Coronary artery (tissue), 2 donors: ENCODE results near the gene HIGD1C.

Experiments
- DNase-seq: peaks from one replicate; pipeline ENCODE4 v3.0.0-alpha.2; 2017; ENCODE audit warnings: low spot score
- H3K27ac ChIP-seq, 2 donors: fragments of 200-600 bp; sonication (generic); one replicate each; pipeline ENCODE4 v1.5.1; 2016 to 2019
- H3K4me3 ChIP-seq: fragments of 200-600 bp; sonication (generic); 2 replicates; pipeline ENCODE4 v1.5.1; 2016; ENCODE audit warnings: mild to moderate bottlenecking, moderate library complexity
- CTCF ChIP-seq: fragments of 200-600 bp; sonication (generic); IDR thresholded peaks from one replicate; pipeline ENCODE4 v1.5.1; 2019; ENCODE audit warnings: antibody characterized with exemption

The HIGD1C gene

GRCh38 chr12:50964432-50964831 is 12.1 kb downstream of the HIGD1C start:
- Histone ChIP-seq H3K27ac (no peak overlapping the region), H3K4me3 (no peak overlapping the region)
- no peak for DNase-seq
- no peak for TF ChIP-seq CTCF

DNA sequence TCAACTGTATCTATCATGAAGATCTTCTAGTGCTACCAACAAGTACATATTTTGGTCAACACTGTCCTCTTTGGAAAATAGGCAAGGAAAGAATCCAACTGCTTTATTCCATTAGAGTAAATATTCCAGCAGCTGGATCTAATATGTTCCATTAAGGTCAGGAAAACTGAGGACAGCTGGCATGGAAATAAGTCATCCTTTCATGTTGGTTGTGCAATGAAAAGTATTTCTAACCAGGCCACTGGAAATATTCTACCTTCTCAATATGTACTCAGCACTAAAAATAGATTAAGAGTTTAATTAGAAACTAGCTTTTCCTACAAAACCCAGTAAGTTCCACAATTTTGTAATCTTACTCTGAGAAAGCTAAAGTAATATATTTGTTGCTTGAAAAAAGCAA is 19.6 kb downstream of the HIGD1C start:
- no peak for TF ChIP-seq CTCF
- no peak overlapping the region for H3K27ac ChIP-seq

GRCh38 chr12:50979369-50980052 is 27.2 kb downstream of the HIGD1C start:
- no peak for DNase-seq
- Histone ChIP-seq H3K27ac (no peak overlapping the region), H3K4me3 (no peak overlapping the region)
- no peak for TF ChIP-seq CTCF

More for the DNA sequence above, 19.6 kb downstream of the HIGD1C start:
- H3K4me3 ChIP-seq, result no peak overlapping the region
- DNase-seq, result no peak

DNA sequence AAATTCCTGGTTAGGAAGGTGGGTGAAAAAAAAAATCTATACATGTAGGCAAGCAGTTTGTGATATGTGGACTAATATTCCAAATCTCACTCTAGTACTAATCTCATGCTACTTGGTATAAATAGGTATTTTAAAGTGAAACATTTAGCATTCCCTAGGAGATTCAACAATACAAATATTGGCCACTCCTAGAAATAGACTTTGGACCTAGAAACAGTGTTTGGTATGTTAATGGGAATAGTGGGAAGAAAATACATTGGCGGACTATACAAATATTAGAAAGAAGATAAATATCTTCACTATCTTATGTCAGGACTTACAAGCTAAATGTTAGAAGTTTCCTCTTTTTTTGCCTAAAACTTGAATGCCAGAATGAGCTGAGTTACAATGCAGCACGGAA is 28.2 kb downstream of the HIGD1C start:
- H3K27ac ChIP-seq, result no peak overlapping the region
- DNase-seq, result no peak

DNA sequence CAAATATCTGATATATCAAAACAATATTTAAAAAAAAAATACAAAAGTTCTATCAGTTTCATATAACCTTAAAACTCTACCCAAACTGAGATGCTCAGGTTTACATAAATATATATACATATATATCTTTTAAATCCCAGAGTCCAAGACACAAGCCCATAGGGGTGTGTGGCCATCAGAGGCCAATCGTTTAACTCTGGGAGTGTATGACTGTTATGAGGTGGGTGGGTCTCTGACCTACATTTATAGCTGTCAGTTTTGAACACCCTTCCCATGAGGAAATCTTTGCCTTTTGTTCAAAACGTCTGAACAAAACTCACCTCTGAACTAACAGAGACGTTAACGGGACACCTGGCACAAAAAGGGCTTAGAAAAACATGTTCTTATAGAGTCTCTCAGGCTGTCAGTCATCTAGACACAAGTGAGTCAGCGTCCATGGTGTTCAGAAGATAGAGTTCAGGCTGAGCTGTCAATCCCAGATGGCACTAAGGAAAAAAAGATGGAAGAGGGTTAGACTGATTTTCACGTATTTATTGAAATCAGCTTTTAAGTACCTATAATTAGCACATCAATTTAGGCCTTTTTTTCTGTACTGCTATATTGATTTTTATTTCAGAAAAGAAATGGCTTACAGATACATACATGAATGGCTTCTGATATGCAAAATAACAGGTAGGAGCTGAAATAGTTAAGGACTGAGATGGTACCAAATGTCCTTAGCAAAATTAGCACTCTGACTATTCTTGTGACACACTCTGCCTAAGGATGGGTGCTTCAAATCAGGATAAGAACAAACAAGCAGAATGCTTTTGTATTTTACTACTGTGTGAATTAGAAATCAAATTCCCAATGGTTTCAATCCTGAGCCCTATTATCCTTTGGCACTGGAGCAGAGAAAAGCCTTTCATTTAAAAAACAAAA is 29.2 kb downstream of the HIGD1C start:
- Histone ChIP-seq H3K27ac (no peak overlapping the region), H3K4me3 (no peak overlapping the region)
- DNase-seq, result no peak
- TF ChIP-seq CTCF, result no peak

More for the DNA sequence above, 28.2 kb downstream of the HIGD1C start:
- H3K4me3 ChIP-seq, result no peak overlapping the region
- TF ChIP-seq CTCF, result no peak

GRCh38 chr12:50984586-50985298 is 32.4 kb downstream of the HIGD1C start:
- Histone ChIP-seq H3K27ac (peak overlapping the region; percentile 85 to 92), H3K4me3 (peak overlapping the region; percentile 40)
- no peak for TF ChIP-seq CTCF
- DNase-seq, result no peak
